KMS-11 (cell line): ENCODE results near the gene EXOC3L1.
A peak's percentile ranks its signal among the peaks of the same experiment; 100 is the strongest.

ENCODE experiments used
- H2AFZ ChIP-seq: fragments of 200-600 bp; sonication (generic); 2 replicates; pipeline ENCODE4 v1.6.1; 2016; ENCODE audit warnings: antibody characterized with exemption, mixed run types, low read depth
- H3K27ac ChIP-seq: fragments of 200-600 bp; sonication (generic); 2 replicates; pipeline ENCODE4 v1.6.1; 2016; ENCODE audit warnings: mild to moderate bottlenecking, mixed run types
- H3K27me3 ChIP-seq: fragments of 200-600 bp; sonication (generic); 2 replicates; pipeline ENCODE4 v1.6.1; 2017; ENCODE audit warnings: mild to moderate bottlenecking, low read depth, mixed run types, moderate library complexity; ENCODE audit not compliant: insufficient read depth
- H3K36me3 ChIP-seq: fragments of 200-600 bp; sonication (generic); 2 replicates; pipeline ENCODE4 v1.6.1; 2017; ENCODE audit warnings: mild to moderate bottlenecking, mixed run types; ENCODE audit not compliant: insufficient read depth
- H3K4me1 ChIP-seq: fragments of 200-600 bp; sonication (generic); 2 replicates; pipeline ENCODE4 v1.6.1; 2016; ENCODE audit warnings: mild to moderate bottlenecking, low read depth, mixed run types; ENCODE audit not compliant: poor library complexity, severe bottlenecking
- H3K4me2 ChIP-seq: fragments of 200-600 bp; sonication (generic); 2 replicates; pipeline ENCODE4 v1.7.0; 2016; ENCODE audit warnings: mild to moderate bottlenecking, mixed run types
- H3K4me3 ChIP-seq: fragments of 200-600 bp; sonication (generic); IDR thresholded peaks from 2 replicates; pipeline ENCODE4 v1.6.1; 2017; ENCODE audit warnings: low read depth, low read length, mixed read lengths; ENCODE audit not compliant: insufficient read depth
- H3K79me2 ChIP-seq: fragments of 200-600 bp; sonication (generic); 2 replicates; pipeline ENCODE4 v1.6.1; 2016; ENCODE audit warnings: low read depth, mixed run types; ENCODE audit not compliant: insufficient read depth
- H3K9ac ChIP-seq: fragments of 200-600 bp; sonication (generic); 2 replicates; pipeline ENCODE4 v1.6.1; 2016; ENCODE audit warnings: mild to moderate bottlenecking, mixed run types
- H4K20me1 ChIP-seq: fragments of 200-600 bp; sonication (generic); 2 replicates; pipeline ENCODE4 v1.6.1; 2016; ENCODE audit warnings: mild to moderate bottlenecking, mixed run types; ENCODE audit not compliant: insufficient read depth
- TF ChIP-seq, protein P1 (sequence below): fragments of 200-600 bp; sonication (generic); conservative IDR thresholded peaks from 2 replicates; pipeline ENCODE4 v1.6.1; 2017; ENCODE audit warnings: low read depth, mild to moderate bottlenecking, antibody characterized with exemption, low read length, moderate library complexity, mixed read lengths

Gene EXOC3L1

DNA sequence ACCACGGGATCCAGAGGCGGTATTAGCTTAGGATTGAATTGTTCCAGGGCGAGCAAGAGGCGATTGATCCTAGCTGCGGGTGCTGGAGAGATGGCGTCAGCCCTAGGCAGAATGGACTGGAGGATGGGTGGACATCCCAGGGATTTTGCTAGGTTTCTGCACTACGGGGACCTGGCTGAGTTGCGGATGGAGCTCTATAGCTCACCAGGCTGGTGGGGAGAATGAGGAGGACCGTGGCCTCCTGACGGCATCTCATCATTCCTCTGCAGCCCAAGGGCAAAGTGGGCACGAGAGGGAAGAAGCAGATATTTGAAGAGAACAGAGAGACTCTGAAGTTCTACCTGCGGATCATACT lies 37.6 kb upstream of the EXOC3L1 start:
- H3K79me2 ChIP-seq = peaks cover 16% of the 10 kb centered on the region
- peak overlapping the region; percentile 52; the same call in 1 of the 2 replicates for H2AFZ ChIP-seq
- peak overlapping the region; percentile 50; the same call in 1 of the 2 replicates for H3K9ac ChIP-seq
- no peak overlapping the region for H3K4me3 ChIP-seq
- H3K27me3 ChIP-seq = no peaks in the 10 kb centered on the region
- H3K27ac ChIP-seq = peak overlapping the region; percentile 31; the same call in 1 of the 2 replicates
- H3K4me1 ChIP-seq = peaks cover 10% of the 10 kb centered on the region
- H4K20me1 ChIP-seq = no peaks in the 10 kb centered on the region
- H3K36me3 ChIP-seq = no peaks in the 10 kb centered on the region
- peak overlapping the region; percentile 94 for H3K4me2 ChIP-seq
- TF ChIP-seq, protein P1, sequence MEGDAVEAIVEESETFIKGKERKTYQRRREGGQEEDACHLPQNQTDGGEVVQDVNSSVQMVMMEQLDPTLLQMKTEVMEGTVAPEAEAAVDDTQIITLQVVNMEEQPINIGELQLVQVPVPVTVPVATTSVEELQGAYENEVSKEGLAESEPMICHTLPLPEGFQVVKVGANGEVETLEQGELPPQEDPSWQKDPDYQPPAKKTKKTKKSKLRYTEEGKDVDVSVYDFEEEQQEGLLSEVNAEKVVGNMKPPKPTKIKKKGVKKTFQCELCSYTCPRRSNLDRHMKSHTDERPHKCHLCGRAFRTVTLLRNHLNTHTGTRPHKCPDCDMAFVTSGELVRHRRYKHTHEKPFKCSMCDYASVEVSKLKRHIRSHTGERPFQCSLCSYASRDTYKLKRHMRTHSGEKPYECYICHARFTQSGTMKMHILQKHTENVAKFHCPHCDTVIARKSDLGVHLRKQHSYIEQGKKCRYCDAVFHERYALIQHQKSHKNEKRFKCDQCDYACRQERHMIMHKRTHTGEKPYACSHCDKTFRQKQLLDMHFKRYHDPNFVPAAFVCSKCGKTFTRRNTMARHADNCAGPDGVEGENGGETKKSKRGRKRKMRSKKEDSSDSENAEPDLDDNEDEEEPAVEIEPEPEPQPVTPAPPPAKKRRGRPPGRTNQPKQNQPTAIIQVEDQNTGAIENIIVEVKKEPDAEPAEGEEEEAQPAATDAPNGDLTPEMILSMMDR = no peak

DNA sequence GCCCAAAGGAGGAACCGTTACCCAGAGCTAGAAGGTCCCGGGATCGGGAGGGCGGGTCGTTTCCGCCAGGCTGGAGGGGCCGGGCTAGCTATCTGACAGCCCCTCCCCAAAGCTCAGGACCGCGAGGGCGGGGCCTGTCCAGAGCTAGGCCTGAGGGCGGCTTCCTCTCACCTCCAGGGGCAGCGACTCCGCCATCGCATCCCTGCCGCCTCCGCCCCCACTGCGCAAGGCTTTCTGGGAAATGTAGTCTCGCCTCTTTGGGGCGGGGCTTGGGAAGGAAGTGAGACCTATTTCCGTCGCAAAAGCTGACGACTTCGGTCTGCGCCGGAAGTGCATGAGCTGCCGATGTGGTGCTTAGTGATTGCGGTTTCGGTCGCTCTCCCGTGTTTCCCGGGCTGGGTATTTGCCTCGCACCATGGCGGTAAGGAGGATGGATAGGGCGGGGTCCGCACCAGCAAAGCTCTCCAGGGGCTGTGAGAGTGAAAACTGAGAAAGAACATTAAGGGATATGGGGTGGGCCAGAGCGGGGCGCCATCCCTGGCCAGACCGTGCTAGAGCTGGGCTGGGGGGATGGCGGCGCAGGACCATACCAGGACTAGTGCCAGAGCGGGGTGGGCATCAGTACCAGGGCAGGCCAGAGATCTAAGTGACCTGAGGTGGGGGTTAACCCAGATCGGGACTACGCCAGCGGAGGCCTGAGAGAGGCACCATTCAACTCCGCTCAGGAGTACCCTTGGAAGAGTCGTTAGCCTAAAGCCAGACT lies 37.0 kb upstream of the EXOC3L1 start, which contains the start of gene TMEM208:
TMEM208 (plus strand) TSS at position 327 of the 763 bp plus-strand sequence; CDS start at position 416, 89 bp downstream.
- peaks cover 10% of the 10 kb centered on the region for H3K4me1 ChIP-seq
- peak within 1 kb of the TSS; percentile 81 for H2AFZ ChIP-seq
- no peak within 1 kb of the TSS for H3K4me3 ChIP-seq
- no peaks in the 10 kb centered on the region for H4K20me1 ChIP-seq
- H3K27me3 ChIP-seq = no peaks in the 10 kb centered on the region
- H3K9ac ChIP-seq = peak within 1 kb of the TSS; percentile 50; the same call in 1 of the 2 replicates
- TF ChIP-seq, protein P1 = no peak
- peak within 1 kb of the TSS; percentile 31; the same call in 1 of the 2 replicates for H3K27ac ChIP-seq
- H3K79me2 ChIP-seq = peaks cover 16% of the 10 kb centered on the region
- no peaks in the 10 kb centered on the region for H3K36me3 ChIP-seq
- peak within 1 kb of the TSS; percentile 94 for H3K4me2 ChIP-seq

DNA sequence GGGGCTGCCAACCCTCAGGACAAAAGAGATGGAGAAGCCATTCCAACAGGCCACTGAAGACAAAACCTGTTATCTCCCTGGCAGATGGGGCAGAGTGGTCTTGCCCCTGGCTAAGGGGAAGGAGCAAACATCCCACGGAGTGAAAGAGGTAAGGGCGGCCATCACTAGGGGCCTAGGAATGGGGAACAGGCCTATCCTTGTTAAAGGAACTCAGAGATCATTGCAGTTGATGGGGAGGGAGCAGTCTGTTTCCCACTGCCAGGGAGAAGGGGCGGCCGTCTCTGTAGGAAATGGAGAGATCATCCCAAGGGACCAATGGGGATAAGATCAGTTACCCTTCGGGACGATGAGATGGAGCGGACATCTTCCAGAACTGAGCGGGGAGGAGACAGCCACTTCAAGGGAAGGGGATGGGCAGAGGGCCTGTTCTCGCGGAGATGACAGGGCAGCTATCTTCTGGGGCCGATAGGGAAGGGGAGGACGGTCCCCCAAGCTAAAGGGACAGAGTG lies 36.4 kb upstream of the EXOC3L1 start:
- Histone ChIP-seq H3K4me3 (no peak overlapping the region), H3K27me3 (no peaks in the 10 kb centered on the region), H3K4me1 (peaks cover 10% of the 10 kb centered on the region), H3K4me2 (peak overlapping the region; percentile 86), H3K9ac (peak overlapping the region; percentile 39; the same call in 1 of the 2 replicates), H3K27ac (no peak overlapping the region), H2AFZ (peak overlapping the region; percentile 81), H4K20me1 (no peaks in the 10 kb centered on the region), H3K79me2 (peaks cover 16% of the 10 kb centered on the region), H3K36me3 (no peaks in the 10 kb centered on the region)
- TF ChIP-seq, protein P1 = no peak

DNA sequence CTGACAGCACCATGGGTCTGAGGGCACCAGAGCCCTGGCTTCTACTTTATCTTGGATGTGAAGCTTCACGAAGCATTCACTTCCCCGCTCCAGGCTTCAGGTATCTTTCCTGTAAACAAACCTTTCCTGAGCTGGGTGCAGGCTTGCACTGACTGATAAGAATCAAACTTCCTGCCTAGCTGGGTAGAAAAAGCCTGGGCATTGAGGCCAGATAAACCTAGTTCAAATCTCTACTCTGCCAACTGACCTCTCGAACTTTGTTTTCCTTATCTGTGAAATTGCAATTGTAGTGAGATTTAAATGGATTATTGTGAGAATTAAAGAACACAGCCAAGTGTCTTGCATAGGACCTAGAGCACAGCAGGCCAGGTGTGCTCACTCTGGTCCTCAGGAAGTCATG lies 34.1 kb upstream of the EXOC3L1 start:
- Histone ChIP-seq H3K36me3 (no peaks in the 10 kb centered on the region), H3K9ac (no peak overlapping the region), H4K20me1 (no peaks in the 10 kb centered on the region), H2AFZ (no peak overlapping the region), H3K27ac (no peak overlapping the region), H3K4me3 (no peak overlapping the region), H3K4me1 (peaks cover 10% of the 10 kb centered on the region), H3K27me3 (no peaks in the 10 kb centered on the region), H3K79me2 (peaks cover 16% of the 10 kb centered on the region), H3K4me2 (no peak overlapping the region)
- TF ChIP-seq, protein P1 = no peak
